Cardiac muscle cell (in vitro differentiated cells and primary cell): Measurements from ENCODE around the gene GREB1. TPM values are rescaled to one million over a fixed set of nuclear protein-coding genes. Genes with fewer than 3 reads are reported as not detected.

Experiments
- DNase-seq, 2 donors: peaks; one replicate each; pipeline versions ENCODE4 v3.0.0 to v3.0.0-alpha.2; 2010 to 2017; ENCODE audit warnings: low read depth in 1 of 2, low spot score in 1 of 2
- H3K27ac ChIP-seq: fragments of 200-600 bp; sonication (generic); 2 replicates; pipeline ENCODE4 v1.5.1; 2016
- H3K27me3 ChIP-seq: fragments of 200-600 bp; sonication (generic); 2 replicates; pipeline ENCODE4 v1.6.0; 2016; ENCODE audit warnings: control low read depth
- H3K36me3 ChIP-seq: fragments of 200-600 bp; sonication (generic); 2 replicates; pipeline ENCODE4 v1.5.1; 2016; ENCODE audit warnings: control low read depth
- H3K4me1 ChIP-seq: fragments of 200-600 bp; sonication (generic); 2 replicates; pipeline ENCODE4 v1.8.1; 2017; ENCODE audit warnings: low read depth, mild to moderate bottlenecking, mixed run types
- H3K4me3 ChIP-seq: fragments of 200-600 bp; sonication (generic); 2 replicates; pipeline ENCODE4 v1.5.1; 2016; ENCODE audit warnings: mild to moderate bottlenecking
- H3K9me3 ChIP-seq: fragments of 200-600 bp; sonication (generic); 2 replicates; pipeline ENCODE4 v1.5.1; 2017; ENCODE audit warnings: low read depth, mild to moderate bottlenecking, control low read depth
- CTCF ChIP-seq: IDR thresholded peaks from 2 replicates; pipeline ENCODE4 v1.5.1; 2012; ENCODE audit warnings: low read depth, mild to moderate bottlenecking, low read length
- polyA plus RNA-seq: library from polyadenylated mRNA; unstranded; fragments of >200 nt; fragmentation: Nextera tagmentation; extraction: Ambion mirVana; gene quantifications from 2 replicates; pipeline ENCODE4 v1.2.1, GENCODE V29; 2016
- total RNA-seq: library from RNA; depleted of rRNA; stranded (reverse); fragments of >200 nt; gene quantifications from 2 replicates; pipeline ENCODE4 v1.2.3, GENCODE V29; 2016

GREB1 gene
- total and polyA plus RNA-seq, 2 experiments from 2014 or later, result 27.1 to 50.5 TPM

GRCh38 chr2:11591091-11591490 is 57.2 kb downstream of the GREB1 start:
- Histone ChIP-seq H3K4me1 (no peaks in the 10 kb centered on the region), H3K27me3 (no peaks in the 10 kb centered on the region), H3K27ac (no peak overlapping the region), H3K4me3 (no peak overlapping the region), H3K9me3 (no peaks in the 10 kb centered on the region), H3K36me3 (peaks cover 25% of the 10 kb centered on the region)
- no peak for DNase-seq
- TF ChIP-seq CTCF, result no peak

GRCh38 chr2:11592671-11593574 is 59.1 kb downstream of the GREB1 start:
- H3K27me3 ChIP-seq, result no peaks in the 10 kb centered on the region
- DNase-seq, result no peak
- no peaks in the 10 kb centered on the region for H3K4me1 ChIP-seq
- H3K9me3 ChIP-seq, result no peaks in the 10 kb centered on the region
- H3K27ac ChIP-seq, result no peak overlapping the region
- H3K4me3 ChIP-seq, result no peak overlapping the region
- TF ChIP-seq CTCF, result no peak
- peaks cover 21% of the 10 kb centered on the region for H3K36me3 ChIP-seq

- DNase-seq, result no peak
- H3K27ac ChIP-seq, result no peak overlapping the region
- peaks cover 45% of the 10 kb centered on the region for H3K36me3 ChIP-seq
- no peaks in the 10 kb centered on the region for H3K27me3 ChIP-seq
- no peaks in the 10 kb centered on the region for H3K9me3 ChIP-seq
- no peaks in the 10 kb centered on the region for H3K4me1 ChIP-seq
- TF ChIP-seq CTCF, result no peak
- no peak overlapping the region for H3K4me3 ChIP-seq
Observed at GRCh38 chr2:11596801-11597200, 63.0 kb downstream of the GREB1 start.

- Histone ChIP-seq H3K9me3 (no peaks in the 10 kb centered on the region), H3K36me3 (peaks cover 51% of the 10 kb centered on the region), H3K4me1 (no peaks in the 10 kb centered on the region), H3K4me3 (no peak overlapping the region), H3K27me3 (no peaks in the 10 kb centered on the region), H3K27ac (no peak overlapping the region)
- no peak for TF ChIP-seq CTCF
- no peak for DNase-seq
Observed at GRCh38 chr2:11597538-11598225, 63.8 kb downstream of the GREB1 start.

GRCh38 chr2:11598228-11598731 is 64.4 kb downstream of the GREB1 start:
- peaks cover 52% of the 10 kb centered on the region for H3K36me3 ChIP-seq
- DNase-seq, result no peak
- no peaks in the 10 kb centered on the region for H3K27me3 ChIP-seq
- TF ChIP-seq CTCF, result no peak
- no peaks in the 10 kb centered on the region for H3K4me1 ChIP-seq
- H3K27ac ChIP-seq, result no peak overlapping the region
- H3K9me3 ChIP-seq, result no peaks in the 10 kb centered on the region
- no peak overlapping the region for H3K4me3 ChIP-seq
